Measurements from ENCODE around the gene FHOD3.

Gene FHOD3

GRCh38 chr18:36627637-36628036 is 330.1 kb downstream of the FHOD3 start:
- no peaks in the 10 kb centered on the region for H3K4me1 Mint-ChIP-seq
- no peak for DNase-seq
- no peaks in the 10 kb centered on the region for H3K9me3 Mint-ChIP-seq
- peaks cover 36% of the 10 kb centered on the region for H3K27me3 Mint-ChIP-seq
- no peak overlapping the region for H3K27ac Mint-ChIP-seq
- ATAC-seq: no peak
- H3K4me3 Mint-ChIP-seq: no peak overlapping the region

GRCh38 chr18:36628435-36629137 is 331.1 kb downstream of the FHOD3 start:
- H3K4me3 Mint-ChIP-seq: no peak overlapping the region
- no peaks in the 10 kb centered on the region for H3K9me3 Mint-ChIP-seq
- H3K27ac Mint-ChIP-seq: no peak overlapping the region
- no peak for DNase-seq
- ATAC-seq: no peak
- H3K4me1 Mint-ChIP-seq: no peaks in the 10 kb centered on the region
- H3K27me3 Mint-ChIP-seq: peaks cover 34% of the 10 kb centered on the region

GRCh38 chr18:36629138-36629530 is 331.6 kb downstream of the FHOD3 start:
- DNase-seq (no peak), ATAC-seq (no peak)
- Mint-ChIP-seq H3K27ac (no peak overlapping the region), H3K4me1 (no peaks in the 10 kb centered on the region), H3K9me3 (no peaks in the 10 kb centered on the region), H3K27me3 (peaks cover 36% of the 10 kb centered on the region), H3K4me3 (no peak overlapping the region)

GRCh38 chr18:36629836-36630235 is 332.3 kb downstream of the FHOD3 start:
- no peak overlapping the region for H3K4me3 Mint-ChIP-seq
- no peak for DNase-seq
- H3K27me3 Mint-ChIP-seq: peaks cover 36% of the 10 kb centered on the region
- no peak overlapping the region for H3K27ac Mint-ChIP-seq
- ATAC-seq: no peak
- no peaks in the 10 kb centered on the region for H3K4me1 Mint-ChIP-seq
- no peaks in the 10 kb centered on the region for H3K9me3 Mint-ChIP-seq

GRCh38 chr18:36630917-36631316 is 333.4 kb downstream of the FHOD3 start:
- H3K4me3 Mint-ChIP-seq: no peak overlapping the region
- DNase-seq (no peak), ATAC-seq (no peak)
- no peaks in the 10 kb centered on the region for H3K4me1 Mint-ChIP-seq
- H3K9me3 Mint-ChIP-seq: no peaks in the 10 kb centered on the region
- peaks cover 36% of the 10 kb centered on the region for H3K27me3 Mint-ChIP-seq
- peak overlapping the region in 1 of 2 donors; percentile 30 for H3K27ac Mint-ChIP-seq

- Mint-ChIP-seq H3K27ac (no peak overlapping the region), H3K4me3 (no peak overlapping the region), H3K4me1 (no peaks in the 10 kb centered on the region), H3K27me3 (peaks cover 36% of the 10 kb centered on the region), H3K9me3 (no peaks in the 10 kb centered on the region)
- no peak for DNase-seq
- no peak for ATAC-seq
These were observed 336.5 kb downstream of the FHOD3 start for GRCh38 chr18:36633961-36634412.

GRCh38 chr18:36634573-36635216 is 337.2 kb downstream of the FHOD3 start:
- Mint-ChIP-seq H3K9me3 (no peaks in the 10 kb centered on the region), H3K27ac (no peak overlapping the region), H3K27me3 (peaks cover 36% of the 10 kb centered on the region), H3K4me1 (no peaks in the 10 kb centered on the region), H3K4me3 (no peak overlapping the region)
- DNase-seq (no peak), ATAC-seq (no peak)

GRCh38 chr18:36635414-36636096 is 338.0 kb downstream of the FHOD3 start:
- no peak overlapping the region for H3K27ac Mint-ChIP-seq
- H3K4me1 Mint-ChIP-seq: no peaks in the 10 kb centered on the region
- no peak for ATAC-seq
- no peaks in the 10 kb centered on the region for H3K9me3 Mint-ChIP-seq
- H3K27me3 Mint-ChIP-seq: peaks cover 34% of the 10 kb centered on the region
- no peak for DNase-seq
- H3K4me3 Mint-ChIP-seq: no peak overlapping the region

- no peaks in the 10 kb centered on the region for H3K4me1 Mint-ChIP-seq
- no peak for DNase-seq
- no peak for ATAC-seq
- H3K4me3 Mint-ChIP-seq: no peak overlapping the region
- peaks cover 28% of the 10 kb centered on the region for H3K27me3 Mint-ChIP-seq
- no peak overlapping the region for H3K27ac Mint-ChIP-seq
- no peaks in the 10 kb centered on the region for H3K9me3 Mint-ChIP-seq
These were observed 338.8 kb downstream of the FHOD3 start for GRCh38 chr18:36636237-36636817.

- Mint-ChIP-seq H3K4me1 (no peaks in the 10 kb centered on the region), H3K9me3 (no peaks in the 10 kb centered on the region), H3K27me3 (peaks cover 22% of the 10 kb centered on the region), H3K27ac (no peak overlapping the region), H3K4me3 (no peak overlapping the region)
- ATAC-seq: no peak
- no peak for DNase-seq
These were observed 340.7 kb downstream of the FHOD3 start for GRCh38 chr18:36638224-36638623.

GRCh38 chr18:36640021-36640952 is 342.8 kb downstream of the FHOD3 start:
- Mint-ChIP-seq H3K27ac (no peak overlapping the region), H3K4me1 (no peaks in the 10 kb centered on the region), H3K27me3 (peaks cover 14% of the 10 kb centered on the region), H3K4me3 (no peak overlapping the region), H3K9me3 (no peaks in the 10 kb centered on the region)
- ATAC-seq (no peak), DNase-seq (no peak)

GRCh38 chr18:36643061-36643460 is 345.5 kb downstream of the FHOD3 start:
- H3K27ac Mint-ChIP-seq: no peak overlapping the region
- DNase-seq: no peak
- no peak for ATAC-seq
- H3K27me3 Mint-ChIP-seq: peaks cover 12% of the 10 kb centered on the region
- no peaks in the 10 kb centered on the region for H3K4me1 Mint-ChIP-seq
- no peak overlapping the region for H3K4me3 Mint-ChIP-seq
- no peaks in the 10 kb centered on the region for H3K9me3 Mint-ChIP-seq

- H3K27me3 Mint-ChIP-seq: peaks cover 29% of the 10 kb centered on the region
- no peak for ATAC-seq
- no peak overlapping the region for H3K27ac Mint-ChIP-seq
- no peaks in the 10 kb centered on the region for H3K4me1 Mint-ChIP-seq
- DNase-seq: no peak
- no peak overlapping the region for H3K4me3 Mint-ChIP-seq
- no peaks in the 10 kb centered on the region for H3K9me3 Mint-ChIP-seq
These were observed 351.3 kb downstream of the FHOD3 start for GRCh38 chr18:36648803-36649202.

GRCh38 chr18:36649205-36649604 is 351.7 kb downstream of the FHOD3 start:
- H3K9me3 Mint-ChIP-seq: no peaks in the 10 kb centered on the region
- no peak for ATAC-seq
- no peak overlapping the region for H3K27ac Mint-ChIP-seq
- no peak for DNase-seq
- peaks cover 29% of the 10 kb centered on the region for H3K27me3 Mint-ChIP-seq
- H3K4me3 Mint-ChIP-seq: no peak overlapping the region
- H3K4me1 Mint-ChIP-seq: no peaks in the 10 kb centered on the region

- ATAC-seq (no peak), DNase-seq (no peak)
- Mint-ChIP-seq H3K9me3 (no peaks in the 10 kb centered on the region), H3K27me3 (peaks cover 28% of the 10 kb centered on the region), H3K4me3 (no peak overlapping the region), H3K4me1 (no peaks in the 10 kb centered on the region), H3K27ac (no peak overlapping the region)
These were observed 352.8 kb downstream of the FHOD3 start for GRCh38 chr18:36650266-36650665.

Data from stimulated activated naive CD8-positive, alpha-beta T cell treated with anti-CD3 and anti-CD28 coated beads, Interleukin-15, amount 100 ng/mL, for 72 hours (primary cell).